Vagina (tissue), 2 donors: Measurements from ENCODE around the gene NUDT22. TPM values are rescaled to one million over a fixed set of nuclear protein-coding genes. Genes with fewer than 3 reads are reported as not detected.

Source experiments
- DNase-seq, 2 donors: peaks; one replicate each; pipeline ENCODE4 v3.0.0-alpha.2; 2017; ENCODE audit errors: extremely low spot score in 2 of 2
- H3K27ac ChIP-seq: fragments of 200-600 bp; sonication (generic); one replicate; pipeline ENCODE4 v1.5.1; 2019
- H3K27me3 ChIP-seq: fragments of 200-600 bp; sonication (generic); one replicate; pipeline ENCODE4 v1.5.1; 2019
- H3K36me3 ChIP-seq, 2 donors: fragments of 200-600 bp; sonication (generic); one replicate each; pipeline ENCODE4 v1.5.1; 2017 to 2019
- H3K4me1 ChIP-seq: fragments of 200-600 bp; sonication (generic); one replicate; pipeline ENCODE4 v1.5.1; 2019
- H3K4me3 ChIP-seq, 2 donors: fragments of 200-600 bp; sonication (generic); 1 replicate in 1 of 2; 2 replicates in 1 of 2; pipeline ENCODE4 v1.5.1; 2016 to 2019
- H3K9me3 ChIP-seq: fragments of 200-600 bp; sonication (generic); one replicate; pipeline ENCODE4 v1.5.1; 2019
- POLR2A ChIP-seq, 2 donors: fragments of 450-650 bp; IDR thresholded peaks; one replicate each; pipeline ENCODE4 v1.6.1; 2017; ENCODE audit warnings: antibody characterized with exemption in 2 of 2, mild to moderate bottlenecking in 2 of 2, moderate library complexity in 2 of 2
- POLR2AphosphoS5 ChIP-seq, 2 donors: sonication (generic); formaldehyde crosslinking; IDR thresholded peaks; one replicate each; pipeline ENCODE4 v1.9.0; 2017; ENCODE audit warnings: antibody characterized with exemption in 2 of 2, mild to moderate bottlenecking in 2 of 2, low read depth in 1 of 2; ENCODE audit not compliant: insufficient read depth in 1 of 2
- intact Hi-C: fragments of 100-400 bp; cut with DNase I; formaldehyde crosslinking; loops from one replicate; pipeline ENCODE4 v1.15.1; 2023
- total RNA-seq: library from RNA; depleted of rRNA; stranded (reverse); fragments of >200 nt; gene quantifications from one replicate; pipeline ENCODE4 v1.2.3, GENCODE V29; 2016
- TF ChIP-seq, protein P1 (sequence below), 3 experiments: fragments of 450-650 bp in 2 of 3; fragments of 200-600 bp in 1 of 3; sonication (generic) in 1 of 3; IDR thresholded peaks; one replicate each; pipeline ENCODE4 v1.5.1; 2017 to 2019; ENCODE audit warnings: antibody characterized with exemption in 3 of 3, mild to moderate bottlenecking in 2 of 3, moderate library complexity in 2 of 3

Gene NUDT22
- total RNA-seq, 1 donor from 2014 or later = 38.8 TPM

DNA sequence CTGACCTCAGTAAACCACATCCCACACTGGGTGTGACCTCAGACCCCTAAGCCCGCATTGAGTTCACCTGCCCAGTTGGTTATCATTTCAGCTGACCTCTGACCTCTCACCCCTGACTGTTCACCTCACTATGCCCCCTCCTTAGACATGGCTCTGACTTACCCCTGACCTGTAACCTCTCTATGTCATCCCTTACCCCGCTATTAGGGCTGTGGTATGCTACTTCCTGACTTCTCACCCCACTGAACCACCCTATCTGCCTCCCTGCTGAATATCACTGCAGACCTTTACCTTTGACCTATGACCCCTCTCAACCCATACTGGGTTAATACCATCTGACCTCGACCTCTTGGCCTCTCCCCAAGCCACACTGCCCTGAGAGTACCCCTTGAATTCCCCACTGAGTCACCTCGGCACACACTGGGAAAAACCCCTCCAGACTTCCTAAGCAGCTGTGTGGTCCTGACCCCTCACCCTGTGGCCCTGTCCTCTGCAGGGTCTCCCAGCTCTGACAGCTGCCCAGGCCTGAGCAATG, 33.5 kb downstream of the NUDT22 start:
- H3K4me3 ChIP-seq = no peak overlapping the region
- H3K36me3 ChIP-seq = peaks cover 0 to 64% of the 10 kb centered on the region in 2 donors
- DNase-seq = no peak
- no peaks in the 10 kb centered on the region for H3K4me1 ChIP-seq
- no peak overlapping the region for H3K27ac ChIP-seq
- TF ChIP-seq, protein P1, sequence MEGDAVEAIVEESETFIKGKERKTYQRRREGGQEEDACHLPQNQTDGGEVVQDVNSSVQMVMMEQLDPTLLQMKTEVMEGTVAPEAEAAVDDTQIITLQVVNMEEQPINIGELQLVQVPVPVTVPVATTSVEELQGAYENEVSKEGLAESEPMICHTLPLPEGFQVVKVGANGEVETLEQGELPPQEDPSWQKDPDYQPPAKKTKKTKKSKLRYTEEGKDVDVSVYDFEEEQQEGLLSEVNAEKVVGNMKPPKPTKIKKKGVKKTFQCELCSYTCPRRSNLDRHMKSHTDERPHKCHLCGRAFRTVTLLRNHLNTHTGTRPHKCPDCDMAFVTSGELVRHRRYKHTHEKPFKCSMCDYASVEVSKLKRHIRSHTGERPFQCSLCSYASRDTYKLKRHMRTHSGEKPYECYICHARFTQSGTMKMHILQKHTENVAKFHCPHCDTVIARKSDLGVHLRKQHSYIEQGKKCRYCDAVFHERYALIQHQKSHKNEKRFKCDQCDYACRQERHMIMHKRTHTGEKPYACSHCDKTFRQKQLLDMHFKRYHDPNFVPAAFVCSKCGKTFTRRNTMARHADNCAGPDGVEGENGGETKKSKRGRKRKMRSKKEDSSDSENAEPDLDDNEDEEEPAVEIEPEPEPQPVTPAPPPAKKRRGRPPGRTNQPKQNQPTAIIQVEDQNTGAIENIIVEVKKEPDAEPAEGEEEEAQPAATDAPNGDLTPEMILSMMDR (IDR thresholded peaks at IDR 0.05) = no peak
- no peak for TF ChIP-seq POLR2AphosphoS5 (IDR thresholded peaks at IDR 0.05; ENCODE audit: insufficient read depth in 1 of 2, low read depth in 1 of 2)
- no peak for TF ChIP-seq POLR2A (IDR thresholded peaks at IDR 0.05)
- H3K27me3 ChIP-seq = no peaks in the 10 kb centered on the region
- intact Hi-C loops = no loop called here
- H3K9me3 ChIP-seq = no peaks in the 10 kb centered on the region

DNA sequence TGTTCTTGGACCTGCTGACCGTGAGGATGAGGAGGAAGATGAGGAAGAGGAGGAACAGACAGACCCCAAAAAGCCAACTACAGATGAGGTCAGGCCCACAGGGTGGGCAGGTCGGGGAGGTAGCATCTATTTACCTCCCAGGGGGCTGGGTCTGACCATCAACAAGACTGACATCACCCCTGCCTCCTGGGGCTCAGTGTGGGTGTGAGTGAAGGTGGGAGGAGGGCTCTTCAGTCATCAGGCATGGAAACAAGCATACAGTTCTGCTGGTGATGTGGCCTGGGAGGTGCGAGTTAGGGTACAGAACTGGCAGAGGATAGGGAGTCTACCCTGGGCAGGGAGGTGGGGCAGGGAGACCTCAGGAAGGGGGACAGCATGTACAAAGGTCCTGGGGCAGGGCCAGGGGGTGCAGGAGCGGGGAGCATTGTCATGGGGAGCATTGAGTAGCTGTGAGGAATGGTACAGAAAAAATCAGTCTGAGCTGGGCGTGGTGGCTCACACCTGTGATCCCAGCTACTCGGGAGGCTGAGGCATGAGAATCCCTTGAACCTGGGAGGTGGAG, 34.2 kb downstream of the NUDT22 start:
- intact Hi-C loops = no loop called here
- Histone ChIP-seq H3K27me3 (no peaks in the 10 kb centered on the region), H3K27ac (no peak overlapping the region), H3K4me1 (no peaks in the 10 kb centered on the region), H3K4me3 (no peak overlapping the region), H3K36me3 (peaks cover 0 to 61% of the 10 kb centered on the region in 2 donors), H3K9me3 (no peaks in the 10 kb centered on the region)
- DNase-seq = no peak
- TF ChIP-seq POLR2AphosphoS5 (IDR thresholded peaks at IDR 0.05; ENCODE audit: insufficient read depth in 1 of 2, low read depth in 1 of 2) (no peak), POLR2A (IDR thresholded peaks at IDR 0.05) (no peak)
- TF ChIP-seq, protein P1 (IDR thresholded peaks at IDR 0.05) = no peak

DNA sequence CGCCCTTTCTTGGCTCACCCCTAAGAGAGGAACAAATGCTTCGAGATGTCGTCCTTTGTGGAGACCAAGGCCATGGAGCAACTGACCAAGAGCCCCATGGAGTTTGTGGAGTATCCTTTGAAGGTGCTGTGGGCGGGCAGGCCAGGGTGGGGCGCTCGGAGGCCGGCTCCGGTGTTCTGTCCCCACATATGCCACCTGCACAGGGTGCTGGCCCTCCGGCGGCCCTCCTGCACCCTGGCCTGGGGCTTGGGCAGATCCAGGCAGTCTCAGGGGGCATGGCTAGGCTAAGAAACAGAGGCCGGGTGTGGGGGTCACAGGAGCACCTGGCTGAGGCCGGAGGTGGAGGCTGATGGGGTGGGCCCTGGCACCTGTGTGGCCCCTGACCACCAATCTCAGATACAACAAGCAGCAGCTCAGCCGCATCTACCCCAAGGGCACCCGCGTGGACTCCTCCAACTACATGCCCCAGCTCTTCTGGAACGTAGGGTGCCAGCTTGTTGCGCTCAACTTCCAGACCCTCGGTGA, 35.5 kb downstream of the NUDT22 start:
- Histone ChIP-seq H3K27ac (no peak overlapping the region), H3K4me1 (no peaks in the 10 kb centered on the region), H3K36me3 (peaks cover 0 to 67% of the 10 kb centered on the region in 2 donors), H3K27me3 (no peaks in the 10 kb centered on the region), H3K9me3 (no peaks in the 10 kb centered on the region), H3K4me3 (no peak overlapping the region)
- DNase-seq = no peak
- TF ChIP-seq POLR2AphosphoS5 (IDR thresholded peaks at IDR 0.05; ENCODE audit: insufficient read depth in 1 of 2, low read depth in 1 of 2) (no peak), POLR2A (IDR thresholded peaks at IDR 0.05) (no peak)
- TF ChIP-seq, protein P1 (IDR thresholded peaks at IDR 0.05) = no peak
- intact Hi-C loops = no loop called here

DNA sequence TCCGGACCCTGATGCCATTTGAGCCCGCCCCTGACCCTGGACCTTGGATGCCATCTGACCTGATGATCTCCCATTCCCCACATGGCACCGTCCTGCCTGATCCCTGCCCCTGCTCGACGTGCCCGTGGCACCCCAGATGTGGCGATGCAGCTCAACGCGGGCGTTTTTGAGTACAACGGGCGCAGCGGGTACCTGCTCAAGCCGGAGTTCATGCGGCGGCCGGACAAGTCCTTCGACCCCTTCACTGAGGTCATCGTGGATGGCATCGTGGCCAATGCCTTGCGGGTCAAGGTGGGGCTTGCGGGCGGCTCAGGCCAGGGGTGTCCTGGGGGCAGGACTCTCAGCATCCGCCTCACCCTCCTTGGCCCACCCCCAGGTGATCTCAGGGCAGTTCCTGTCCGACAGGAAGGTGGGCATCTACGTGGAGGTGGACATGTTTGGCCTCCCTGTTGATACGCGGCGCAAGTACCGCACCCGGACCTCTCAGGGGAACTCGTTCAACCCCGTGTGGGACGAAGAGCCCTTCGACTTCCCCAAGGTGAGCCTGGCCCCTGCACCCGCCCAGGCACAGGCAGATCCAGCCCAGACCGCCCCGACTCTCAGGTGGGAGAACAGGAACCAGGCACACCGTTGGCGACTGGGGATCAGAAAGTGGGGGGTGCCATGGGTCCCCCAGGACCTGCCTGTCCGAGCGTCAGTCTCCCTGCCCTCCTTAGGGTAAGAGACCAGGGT, 36.4 kb downstream of the NUDT22 start:
- Histone ChIP-seq H3K4me1 (peaks cover 4% of the 10 kb centered on the region), H3K36me3 (peaks cover 0 to 68% of the 10 kb centered on the region in 2 donors), H3K4me3 (no peak overlapping the region), H3K27ac (no peak overlapping the region), H3K9me3 (no peaks in the 10 kb centered on the region), H3K27me3 (no peaks in the 10 kb centered on the region)
- intact Hi-C loops = no loop called here
- TF ChIP-seq POLR2AphosphoS5 (IDR thresholded peaks at IDR 0.05; ENCODE audit: insufficient read depth in 1 of 2, low read depth in 1 of 2) (no peak), POLR2A (IDR thresholded peaks at IDR 0.05) (no peak)
- TF ChIP-seq, protein P1 (IDR thresholded peaks at IDR 0.05) = no peak
- DNase-seq = no peak
